Stimulated activated memory B cell treated with anti-CD40 and anti-IgM and Interleukin-4, amounts not matched to agents 10 μg/mL and 1 μg/mL and 100 μg/mL, for 72 hours (primary cell): ENCODE results near the gene PRSS48.
"Not testable (repeated sequence)": the region's sequence is repeated elsewhere in the genome, so short reads cannot be mapped to it uniquely, and the experiment has no call there.

Experiments used
- ATAC-seq: fragments of 150-1000 bp; cut with Tn5 transposase; 2 replicates; pipeline ENCODE4 v1.10.0; 2021
- H3K27ac Mint-ChIP-seq: one replicate; pipeline ENCODE4 v1.8.0; 2022; ENCODE audit warnings: mild to moderate bottlenecking, mixed read lengths
- H3K27me3 Mint-ChIP-seq: one replicate; pipeline ENCODE4 v1.8.0; 2022; ENCODE audit warnings: mixed read lengths
- H3K36me3 Mint-ChIP-seq: one replicate; pipeline ENCODE4 v1.8.0; 2022; ENCODE audit warnings: mixed read lengths
- H3K4me1 Mint-ChIP-seq: one replicate; pipeline ENCODE4 v1.8.0; 2022; ENCODE audit warnings: mixed read lengths
- H3K4me3 Mint-ChIP-seq: one replicate; pipeline ENCODE4 v1.8.0; 2022; ENCODE audit warnings: mild to moderate bottlenecking, moderate library complexity, mixed read lengths
- H3K9me3 Mint-ChIP-seq: one replicate; pipeline ENCODE4 v1.8.0; 2022; ENCODE audit warnings: mixed read lengths

Gene PRSS48

DNA sequence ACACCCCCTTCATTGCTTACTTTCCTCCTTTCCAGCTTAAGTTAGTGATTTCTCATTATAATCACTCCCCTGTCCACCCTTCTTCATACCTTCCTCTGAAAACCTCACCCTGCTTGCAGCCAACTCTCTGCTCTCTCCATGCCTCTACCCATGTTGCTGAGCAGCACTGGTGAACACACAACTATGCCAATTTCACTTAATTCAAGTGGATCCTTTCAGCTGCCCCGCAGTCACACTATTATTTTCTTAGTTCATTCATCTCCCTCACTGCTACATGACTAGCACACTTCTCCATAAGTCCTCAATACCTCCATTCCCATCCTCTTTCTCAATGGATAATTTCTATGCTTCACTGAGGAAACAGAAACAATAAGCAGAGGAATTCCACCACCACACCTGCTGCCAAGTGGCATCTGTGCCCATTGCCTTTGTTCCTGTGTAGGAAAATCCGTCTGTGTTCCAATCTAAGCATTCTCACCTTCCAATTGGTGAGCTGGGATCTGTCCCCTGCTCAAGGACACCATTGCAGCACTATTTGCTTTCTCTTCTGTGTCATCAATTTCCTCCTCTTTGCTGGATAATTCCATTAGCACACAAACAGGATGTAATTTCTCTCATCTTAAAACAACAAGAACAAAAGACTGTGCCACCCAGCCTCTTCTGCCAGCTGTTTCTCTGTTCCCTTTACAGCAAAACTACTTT, 25.2 kb upstream of the PRSS48 start:
- ATAC-seq = no peak

DNA sequence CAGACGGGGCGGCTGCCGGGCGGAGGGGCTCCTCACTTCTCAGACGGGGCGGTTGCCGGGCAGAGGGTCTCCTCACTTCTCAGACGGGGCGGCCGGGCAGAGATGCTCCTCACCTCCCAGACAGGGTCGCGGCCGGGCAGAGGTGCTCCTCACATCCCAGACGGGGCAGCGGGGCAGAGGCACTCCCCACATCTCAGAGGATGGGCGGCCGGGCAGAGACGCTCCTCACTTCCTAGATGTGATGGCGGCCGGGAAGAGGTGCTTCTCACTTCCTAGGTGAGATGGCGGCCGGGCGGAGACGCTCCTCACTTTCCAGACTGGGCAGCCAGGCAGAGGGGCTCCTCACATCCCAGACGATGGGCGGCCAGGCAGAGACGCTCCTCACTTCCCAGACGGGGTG, 21.7 kb upstream of the PRSS48 start:
- H3K9me3 Mint-ChIP-seq, ATAC-seq, H3K4me3 Mint-ChIP-seq, H3K27me3 Mint-ChIP-seq, H3K36me3 Mint-ChIP-seq, H3K4me1 Mint-ChIP-seq, H3K27ac Mint-ChIP-seq: not testable (repeated sequence)

More for the DNA sequence above, 25.2 kb upstream of the PRSS48 start:
- H3K9me3 Mint-ChIP-seq = no peaks in the 10 kb centered on the region
- H3K36me3 Mint-ChIP-seq = no peaks in the 10 kb centered on the region
- no peak overlapping the region for H3K27ac Mint-ChIP-seq
- no peak overlapping the region for H3K4me3 Mint-ChIP-seq
- no peaks in the 10 kb centered on the region for H3K27me3 Mint-ChIP-seq
- no peaks in the 10 kb centered on the region for H3K4me1 Mint-ChIP-seq

- H3K4me1 Mint-ChIP-seq, H3K27me3 Mint-ChIP-seq, H3K36me3 Mint-ChIP-seq, H3K9me3 Mint-ChIP-seq, H3K27ac Mint-ChIP-seq, H3K4me3 Mint-ChIP-seq, ATAC-seq: not testable (repeated sequence)
Measured at GRCh38 chr4:151255680-151256079, 21.3 kb upstream of the PRSS48 start.

DNA sequence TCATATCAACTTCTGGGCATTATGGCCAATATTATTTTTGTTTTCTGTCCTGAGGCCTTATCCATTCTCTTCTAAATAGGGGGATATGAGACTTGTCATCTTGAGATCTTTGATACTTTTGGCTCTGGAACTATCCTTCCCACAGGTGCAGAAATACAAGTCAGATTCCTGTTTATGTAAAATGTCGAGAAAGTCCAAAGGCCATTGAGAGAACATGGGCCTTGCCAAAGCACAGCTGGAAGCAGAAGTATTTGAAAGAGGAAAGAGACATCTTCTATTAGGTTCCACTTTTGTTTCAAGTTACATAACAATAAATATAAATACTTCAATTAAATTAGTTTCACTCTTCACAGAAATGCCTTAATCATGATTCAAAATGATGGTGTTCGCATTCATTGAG, 20.8 kb upstream of the PRSS48 start:
- no peak for ATAC-seq
- Mint-ChIP-seq H3K27me3 (peaks cover 7% of the 10 kb centered on the region), H3K4me1 (no peaks in the 10 kb centered on the region), H3K4me3 (no peak overlapping the region), H3K9me3 (no peaks in the 10 kb centered on the region), H3K36me3 (no peaks in the 10 kb centered on the region), H3K27ac (no peak overlapping the region)

GRCh38 chr4:151257704-151258103, 19.3 kb upstream of the PRSS48 start:
- Mint-ChIP-seq H3K4me3 (no peak overlapping the region), H3K27me3 (peaks cover 8% of the 10 kb centered on the region), H3K9me3 (no peaks in the 10 kb centered on the region), H3K27ac (no peak overlapping the region), H3K4me1 (no peaks in the 10 kb centered on the region), H3K36me3 (no peaks in the 10 kb centered on the region)
- no peak for ATAC-seq

DNA sequence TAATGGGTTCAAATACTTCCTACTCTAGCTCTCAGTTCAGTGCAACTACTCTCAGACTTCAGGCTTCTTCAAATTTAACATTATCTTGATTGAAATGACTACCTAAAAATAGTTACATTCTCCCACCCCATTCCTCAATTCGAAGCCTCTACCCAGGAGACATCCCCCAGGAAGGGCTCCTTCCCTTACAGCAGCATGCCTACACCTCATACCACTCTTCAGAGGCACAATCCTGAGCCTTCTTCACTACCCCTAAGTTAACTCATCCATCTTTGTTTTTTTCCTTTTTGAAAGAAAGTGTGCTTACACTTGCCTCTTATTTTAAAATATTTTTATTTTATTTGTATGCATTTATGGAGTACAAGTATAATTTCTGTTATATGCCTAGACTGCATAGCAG, 17.2 kb upstream of the PRSS48 start:
- H3K36me3 Mint-ChIP-seq = no peaks in the 10 kb centered on the region
- H3K4me3 Mint-ChIP-seq = no peak overlapping the region
- H3K27me3 Mint-ChIP-seq = peaks cover 8% of the 10 kb centered on the region
- no peaks in the 10 kb centered on the region for H3K4me1 Mint-ChIP-seq
- no peaks in the 10 kb centered on the region for H3K9me3 Mint-ChIP-seq
- H3K27ac Mint-ChIP-seq = no peak overlapping the region
- no peak for ATAC-seq

GRCh38 chr4:151260526-151260925, 16.4 kb upstream of the PRSS48 start:
- Mint-ChIP-seq H3K4me3 (no peak overlapping the region), H3K27me3 (peaks cover 16% of the 10 kb centered on the region), H3K27ac (no peak overlapping the region), H3K4me1 (no peaks in the 10 kb centered on the region), H3K9me3 (no peaks in the 10 kb centered on the region), H3K36me3 (no peaks in the 10 kb centered on the region)
- ATAC-seq = no peak

GRCh38 chr4:151263455-151263854, 13.5 kb upstream of the PRSS48 start:
- no peak for ATAC-seq
- no peaks in the 10 kb centered on the region for H3K9me3 Mint-ChIP-seq
- no peaks in the 10 kb centered on the region for H3K36me3 Mint-ChIP-seq
- H3K27ac Mint-ChIP-seq = no peak overlapping the region
- peaks cover 17% of the 10 kb centered on the region for H3K27me3 Mint-ChIP-seq
- H3K4me1 Mint-ChIP-seq = no peaks in the 10 kb centered on the region
- no peak overlapping the region for H3K4me3 Mint-ChIP-seq

- no peak for ATAC-seq
- Mint-ChIP-seq H3K9me3 (peaks cover 2% of the 10 kb centered on the region), H3K4me3 (no peak overlapping the region), H3K36me3 (no peaks in the 10 kb centered on the region), H3K27ac (no peak overlapping the region), H3K4me1 (no peaks in the 10 kb centered on the region), H3K27me3 (peaks cover 9% of the 10 kb centered on the region)
Measured at GRCh38 chr4:151266497-151266896, 10.5 kb upstream of the PRSS48 start.

DNA sequence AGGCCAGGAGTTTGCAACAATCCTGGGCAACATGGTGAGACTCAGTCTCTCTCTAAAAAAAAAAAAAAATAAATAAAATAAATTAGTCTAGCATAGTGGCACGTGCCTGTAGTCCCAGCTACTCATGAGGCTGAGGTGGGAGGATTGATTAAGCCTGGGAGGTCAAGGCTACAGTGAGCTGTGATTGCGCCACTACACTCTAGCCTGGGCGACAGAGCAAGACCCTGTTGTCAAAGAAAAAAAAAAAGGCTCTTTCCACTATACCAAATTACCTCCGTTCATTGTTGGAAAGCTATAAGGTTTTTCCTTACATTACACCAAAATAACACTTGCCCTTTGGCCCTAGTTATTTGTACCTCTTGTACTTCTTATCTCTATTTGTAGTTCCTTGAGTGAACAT, 9.9 kb upstream of the PRSS48 start:
- no peak for ATAC-seq
- Mint-ChIP-seq H3K4me3 (no peak overlapping the region), H3K27ac (no peak overlapping the region), H3K27me3 (peaks cover 9% of the 10 kb centered on the region), H3K9me3 (peaks cover 2% of the 10 kb centered on the region), H3K4me1 (no peaks in the 10 kb centered on the region), H3K36me3 (no peaks in the 10 kb centered on the region)

DNA sequence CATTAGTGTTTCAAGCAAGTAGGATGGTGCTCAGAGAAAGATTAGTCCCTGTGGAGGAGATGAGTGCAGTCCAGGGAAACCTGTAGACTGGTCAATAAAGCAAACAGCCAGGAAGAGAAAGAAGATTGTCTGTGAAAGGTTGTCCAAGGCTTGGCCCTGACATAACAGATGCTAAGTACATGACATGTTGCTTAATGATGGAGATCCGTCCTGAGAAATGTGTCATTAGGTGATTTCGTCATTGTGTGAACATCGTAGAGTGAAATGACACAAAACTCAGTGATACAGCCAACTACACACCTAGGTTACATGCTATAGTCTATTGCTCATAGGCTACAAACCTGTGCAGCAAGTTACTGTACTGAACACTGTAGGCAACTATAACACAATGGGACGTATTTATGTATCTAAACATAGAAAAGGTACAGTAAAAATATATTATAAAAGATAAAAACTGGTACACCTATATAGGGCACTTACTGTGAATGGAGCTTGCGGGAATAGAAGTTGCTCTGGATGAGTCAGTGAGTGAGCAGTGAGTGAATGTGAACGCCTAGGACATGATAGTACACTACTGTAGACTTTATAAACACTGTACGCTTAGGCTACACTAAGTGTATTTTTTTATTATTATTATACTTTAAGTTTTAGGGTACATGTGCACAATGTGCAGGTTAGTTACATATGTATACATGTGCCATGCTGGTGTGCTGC, 9.0 kb upstream of the PRSS48 start:
- Mint-ChIP-seq H3K4me3 (no peak overlapping the region), H3K36me3 (no peaks in the 10 kb centered on the region), H3K27me3 (peaks cover 9% of the 10 kb centered on the region), H3K27ac (no peak overlapping the region), H3K9me3 (peaks cover 2% of the 10 kb centered on the region), H3K4me1 (no peaks in the 10 kb centered on the region)
- no peak for ATAC-seq

GRCh38 chr4:151268905-151269304, 8.1 kb upstream of the PRSS48 start:
- not testable (repeated sequence) for H3K27me3 Mint-ChIP-seq, H3K36me3 Mint-ChIP-seq, H3K27ac Mint-ChIP-seq, ATAC-seq, H3K9me3 Mint-ChIP-seq, H3K4me3 Mint-ChIP-seq, H3K4me1 Mint-ChIP-seq

DNA sequence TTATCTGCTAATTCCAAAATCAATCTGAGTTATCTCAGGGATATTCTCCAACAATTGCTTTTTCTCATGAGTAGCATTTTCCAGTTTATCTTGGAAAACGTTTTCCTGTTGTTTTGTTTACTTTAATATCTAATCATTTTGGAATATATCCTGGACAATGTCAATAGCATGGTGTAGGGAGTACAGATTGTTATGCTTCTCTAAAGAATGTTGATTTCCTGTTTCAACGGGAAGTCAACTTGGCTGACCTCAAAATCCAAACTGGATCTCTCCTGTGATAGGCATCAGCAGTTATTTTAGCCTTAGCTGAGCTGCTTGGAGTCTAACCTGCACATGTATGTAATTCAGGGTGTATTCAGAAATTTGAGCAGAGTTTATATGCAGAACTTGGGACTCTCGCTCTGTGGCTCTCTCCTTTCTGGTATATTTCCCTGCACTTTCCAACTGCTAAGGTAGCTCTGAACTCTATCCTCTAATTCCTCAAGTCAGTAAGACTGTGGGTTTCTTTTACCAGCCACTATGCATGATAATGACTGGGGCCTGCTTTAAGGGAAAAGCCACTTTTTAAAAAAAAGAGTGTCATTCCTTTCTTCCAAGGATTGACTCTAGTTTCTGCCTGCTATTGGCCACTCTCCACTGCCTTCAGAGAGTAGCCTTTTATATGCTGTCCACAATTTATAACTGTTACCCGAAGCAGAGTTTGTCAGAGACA, 7.7 kb downstream of the PRSS48 start:
- no peak overlapping the region for H3K27ac Mint-ChIP-seq
- no peaks in the 10 kb centered on the region for H3K4me1 Mint-ChIP-seq
- H3K9me3 Mint-ChIP-seq = peaks cover 5% of the 10 kb centered on the region
- H3K4me3 Mint-ChIP-seq = no peak overlapping the region
- H3K27me3 Mint-ChIP-seq = peaks cover 6% of the 10 kb centered on the region
- H3K36me3 Mint-ChIP-seq = no peaks in the 10 kb centered on the region
- ATAC-seq = no peak

DNA sequence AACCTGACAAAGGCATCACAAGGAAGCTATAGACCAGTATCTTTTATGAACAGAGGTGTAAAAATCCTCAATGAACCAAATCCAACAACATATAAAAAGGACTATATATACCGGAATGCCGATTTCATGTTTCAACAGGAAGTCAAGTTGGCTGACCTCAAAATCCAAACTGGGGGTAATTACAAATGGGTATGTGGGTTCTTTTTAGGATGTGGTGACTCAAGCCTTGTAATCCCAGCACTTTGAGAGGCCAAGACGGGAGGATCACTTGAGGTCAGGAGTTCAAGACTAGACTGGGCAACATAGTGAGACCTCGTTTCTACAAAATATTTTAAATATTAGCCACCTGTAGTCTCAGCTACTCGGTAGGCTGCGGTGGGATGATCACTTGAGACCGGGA, 10.4 kb downstream of the PRSS48 start:
- Mint-ChIP-seq H3K27me3 (peaks cover 6% of the 10 kb centered on the region), H3K4me1 (no peaks in the 10 kb centered on the region), H3K36me3 (no peaks in the 10 kb centered on the region), H3K27ac (no peak overlapping the region), H3K9me3 (peaks cover 11% of the 10 kb centered on the region), H3K4me3 (no peak overlapping the region)
- no peak for ATAC-seq

DNA sequence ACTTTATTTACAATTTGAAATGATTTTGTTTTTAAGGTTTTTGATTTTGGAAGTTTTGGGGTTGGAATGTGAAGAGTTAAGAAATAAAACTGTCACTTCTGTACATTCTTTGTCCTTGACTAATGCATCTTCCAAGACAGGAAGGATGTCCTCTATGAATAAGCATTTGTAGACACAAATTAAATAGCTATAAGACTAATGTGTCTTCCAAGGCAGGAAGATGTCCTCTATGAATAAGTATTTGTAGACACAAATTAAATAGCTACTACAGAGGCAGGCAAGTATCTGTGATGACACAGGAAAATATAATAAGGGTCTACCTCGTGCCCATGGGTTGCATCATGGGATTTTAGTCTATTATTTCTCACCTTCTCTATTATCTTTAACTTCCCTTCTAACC, 14.5 kb downstream of the PRSS48 start:
- Mint-ChIP-seq H3K4me1 (no peaks in the 10 kb centered on the region), H3K9me3 (peaks cover 6% of the 10 kb centered on the region), H3K36me3 (no peaks in the 10 kb centered on the region), H3K27ac (no peak overlapping the region), H3K4me3 (no peak overlapping the region), H3K27me3 (no peaks in the 10 kb centered on the region)
- ATAC-seq = no peak

DNA sequence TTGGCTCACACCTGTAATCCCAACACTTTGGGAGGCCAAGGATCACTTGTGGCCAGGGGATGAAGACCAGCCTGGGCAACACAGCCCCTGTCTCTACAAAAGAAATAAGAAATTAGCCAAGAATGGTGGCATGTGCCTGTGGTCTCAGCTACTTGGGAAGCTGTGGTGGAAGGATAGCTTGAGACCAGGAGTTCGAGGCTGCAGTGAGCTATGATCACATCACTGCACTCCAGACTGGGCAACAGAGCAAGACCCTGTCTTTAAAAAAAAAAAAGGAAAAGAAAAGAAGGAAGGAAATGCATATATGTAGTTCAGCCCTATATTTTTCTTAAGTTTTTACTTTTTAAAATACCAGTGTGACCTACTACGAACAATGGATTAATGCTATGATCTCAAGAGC, 15.1 kb downstream of the PRSS48 start:
- peaks cover 6% of the 10 kb centered on the region for H3K9me3 Mint-ChIP-seq
- H3K4me3 Mint-ChIP-seq = no peak overlapping the region
- no peaks in the 10 kb centered on the region for H3K36me3 Mint-ChIP-seq
- ATAC-seq = no peak
- H3K27ac Mint-ChIP-seq = no peak overlapping the region
- H3K27me3 Mint-ChIP-seq = no peaks in the 10 kb centered on the region
- no peaks in the 10 kb centered on the region for H3K4me1 Mint-ChIP-seq
